ENCODE data around the gene ZNF598.

ZNF598 gene

DNA sequence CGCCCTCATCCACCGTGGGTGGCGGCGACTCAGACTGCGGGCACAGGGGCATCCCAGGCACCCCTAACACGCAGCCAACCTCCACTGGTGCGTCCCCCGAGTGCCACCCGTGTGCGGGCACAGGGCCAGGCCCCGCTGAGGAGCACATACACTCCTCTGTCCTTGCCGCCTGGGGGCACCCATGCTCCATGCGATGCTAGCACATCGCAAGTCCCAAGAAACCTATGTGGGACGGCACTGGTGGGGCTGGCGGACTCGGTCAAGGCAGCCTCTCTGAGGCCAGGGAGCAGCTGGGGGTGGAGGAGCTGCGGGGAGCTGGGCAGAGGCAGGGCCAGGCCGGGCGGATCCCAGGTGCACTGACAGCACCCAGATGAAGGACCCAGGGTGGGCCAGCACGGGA lies 4.0 kb downstream of the ZNF598 start:
- DNase-seq, result no peak

- no peak for DNase-seq
Measured at GRCh38 chr16:2004795-2005517, 4.7 kb downstream of the ZNF598 start.

- peak; percentile 51 for DNase-seq
Measured at GRCh38 chr16:2003827-2004641, 5.6 kb downstream of the ZNF598 start.

- DNase-seq, result no peak
Measured at GRCh38 chr16:2003231-2003826, 6.3 kb downstream of the ZNF598 start.

DNA sequence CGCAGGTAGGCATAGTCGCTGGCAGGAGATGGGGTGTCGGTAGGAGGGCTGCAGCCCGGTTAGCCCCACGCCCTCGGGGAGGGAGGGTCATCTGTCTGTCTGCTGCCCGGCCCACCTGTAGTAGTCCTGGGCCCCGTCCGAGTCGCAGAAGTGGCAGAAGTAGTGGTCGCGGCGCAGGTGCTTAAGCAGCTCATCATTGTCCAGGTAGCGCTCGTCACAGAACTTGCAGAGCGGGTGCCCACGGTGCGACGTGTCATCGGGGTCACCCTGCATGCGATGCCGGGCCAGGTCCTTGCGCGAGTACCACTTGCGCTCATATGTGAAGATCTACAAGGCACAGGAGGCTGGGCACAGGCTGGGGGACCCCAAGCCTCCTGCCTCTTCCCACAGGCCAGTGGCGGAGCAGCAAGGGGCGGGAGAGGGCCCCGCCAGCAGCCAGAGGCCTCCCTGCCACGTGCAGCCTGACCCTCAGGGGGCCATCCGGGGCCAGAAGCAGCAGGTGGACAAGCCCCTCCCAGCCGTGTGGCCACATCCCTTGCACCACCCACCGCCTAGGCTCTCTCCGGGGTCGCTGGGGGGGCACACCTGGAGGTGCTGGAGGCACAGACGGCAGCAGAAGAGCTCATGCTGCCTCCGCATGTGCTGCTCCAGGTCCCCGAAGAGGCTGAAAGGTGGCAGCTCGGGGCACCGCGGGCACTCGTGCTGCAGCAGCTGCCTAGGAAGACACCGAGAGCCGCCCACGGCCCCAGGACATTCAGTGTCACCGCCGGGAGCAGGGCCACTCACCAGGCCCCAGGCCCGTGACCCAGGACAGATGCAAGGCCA lies 7.0 kb downstream of the ZNF598 start:
- no peak for DNase-seq

DNA sequence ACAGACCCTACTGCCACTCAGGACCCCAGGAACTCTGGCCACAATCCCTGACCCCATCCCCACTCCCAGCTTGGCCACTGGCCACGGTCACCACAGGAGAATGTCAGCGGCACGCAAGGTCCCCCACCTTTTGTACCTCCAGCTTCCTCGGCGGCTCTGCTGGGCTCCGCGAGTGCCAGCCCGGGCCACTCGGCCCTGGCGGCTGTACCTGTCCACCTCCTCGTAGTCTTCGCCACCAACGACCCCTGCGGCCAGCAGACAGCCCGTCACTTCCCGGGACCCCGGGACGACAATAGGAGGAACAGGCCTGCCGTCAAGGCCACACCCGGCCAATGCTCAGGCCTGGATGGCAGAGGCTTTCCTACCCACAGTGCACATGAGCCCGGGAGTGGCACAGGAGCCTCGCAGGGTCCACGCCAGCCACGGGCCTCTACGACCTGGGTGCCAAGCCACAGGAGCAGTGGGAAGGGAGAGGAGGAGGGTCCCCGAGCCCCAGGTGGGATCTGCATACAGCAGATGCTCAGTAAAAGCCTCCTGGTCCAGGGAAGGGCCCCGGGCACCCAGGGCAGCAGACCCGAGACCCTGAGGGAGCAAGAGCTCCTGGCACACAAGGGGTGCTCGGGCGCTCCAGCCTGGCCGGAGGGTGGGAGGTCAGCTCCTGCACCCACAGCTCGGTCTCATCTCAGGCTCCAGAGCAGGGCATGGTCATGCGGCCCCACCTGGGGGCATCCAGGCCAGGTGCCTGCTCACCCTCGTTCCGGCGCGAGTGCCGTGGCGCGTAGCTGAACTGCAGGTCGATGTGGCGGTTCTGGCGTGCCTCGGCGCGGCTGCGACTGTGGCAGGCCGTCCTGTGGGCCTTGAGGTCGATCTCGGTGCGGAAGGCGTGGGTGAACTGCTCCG lies 7.9 kb downstream of the ZNF598 start:
- no peak for DNase-seq

- DNase-seq, result no peak
Measured at GRCh38 chr16:2001035-2001434, 8.6 kb downstream of the ZNF598 start.

DNA sequence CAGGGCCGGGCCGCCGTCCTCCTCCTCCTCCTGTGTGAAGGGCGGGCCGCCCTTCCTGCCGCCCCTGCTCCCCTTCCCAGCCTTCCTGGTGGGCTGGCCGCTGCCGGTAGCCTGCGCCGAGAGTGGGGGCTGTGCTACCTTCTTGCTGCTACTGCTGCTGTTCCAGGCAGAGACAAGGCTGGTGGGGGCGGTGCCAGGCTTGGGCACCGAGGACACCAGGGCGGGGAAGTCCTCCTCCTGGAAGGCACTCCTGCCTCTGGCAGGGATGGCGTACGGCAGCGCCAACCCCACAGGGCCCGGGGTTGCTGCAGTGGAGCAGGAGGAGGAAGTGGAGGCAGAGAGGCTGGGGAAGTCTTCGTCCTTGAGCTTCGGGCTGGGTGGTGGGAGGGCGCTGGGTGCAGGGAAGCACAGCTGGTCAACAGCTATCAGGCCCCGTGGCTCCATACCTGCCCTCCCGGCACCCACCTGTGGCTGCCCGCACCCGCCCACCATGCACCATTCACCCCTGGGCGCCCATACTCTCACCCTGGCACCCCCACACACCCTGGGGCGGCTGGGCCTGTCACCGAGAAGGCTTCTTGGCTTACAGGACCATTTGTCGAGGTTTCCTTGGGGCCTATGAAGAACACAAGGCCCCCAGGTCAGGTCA lies 9.6 kb downstream of the ZNF598 start:
- no peak for DNase-seq

GRCh38 chr16:1998852-1999801 lies 10.5 kb downstream of the ZNF598 start:
- no peak for DNase-seq

DNA sequence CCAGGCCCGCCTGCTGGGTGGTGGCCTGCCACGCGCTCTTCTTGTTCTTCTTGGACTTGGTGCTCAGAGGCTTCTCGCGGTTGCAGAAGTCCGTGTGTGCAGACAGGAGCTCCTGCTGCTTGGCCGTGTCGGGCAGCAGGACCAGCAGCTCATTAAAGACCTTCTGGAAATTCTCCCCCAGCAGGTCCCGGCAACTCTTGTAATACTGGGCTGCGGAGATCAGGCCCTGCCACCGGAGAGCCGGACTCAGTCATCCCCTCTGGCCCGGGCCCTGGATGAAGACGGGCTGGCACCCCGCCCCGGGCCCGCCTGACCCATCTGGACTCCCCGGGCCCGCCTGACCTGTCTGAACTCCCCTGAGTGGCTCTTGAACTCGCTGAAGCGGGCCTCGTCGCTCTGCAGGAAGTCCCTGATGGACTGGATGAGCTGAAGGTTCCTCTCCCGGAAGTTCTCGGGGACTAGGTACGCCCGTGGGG lies 11.2 kb downstream of the ZNF598 start:
- DNase-seq, result no peak

DNA sequence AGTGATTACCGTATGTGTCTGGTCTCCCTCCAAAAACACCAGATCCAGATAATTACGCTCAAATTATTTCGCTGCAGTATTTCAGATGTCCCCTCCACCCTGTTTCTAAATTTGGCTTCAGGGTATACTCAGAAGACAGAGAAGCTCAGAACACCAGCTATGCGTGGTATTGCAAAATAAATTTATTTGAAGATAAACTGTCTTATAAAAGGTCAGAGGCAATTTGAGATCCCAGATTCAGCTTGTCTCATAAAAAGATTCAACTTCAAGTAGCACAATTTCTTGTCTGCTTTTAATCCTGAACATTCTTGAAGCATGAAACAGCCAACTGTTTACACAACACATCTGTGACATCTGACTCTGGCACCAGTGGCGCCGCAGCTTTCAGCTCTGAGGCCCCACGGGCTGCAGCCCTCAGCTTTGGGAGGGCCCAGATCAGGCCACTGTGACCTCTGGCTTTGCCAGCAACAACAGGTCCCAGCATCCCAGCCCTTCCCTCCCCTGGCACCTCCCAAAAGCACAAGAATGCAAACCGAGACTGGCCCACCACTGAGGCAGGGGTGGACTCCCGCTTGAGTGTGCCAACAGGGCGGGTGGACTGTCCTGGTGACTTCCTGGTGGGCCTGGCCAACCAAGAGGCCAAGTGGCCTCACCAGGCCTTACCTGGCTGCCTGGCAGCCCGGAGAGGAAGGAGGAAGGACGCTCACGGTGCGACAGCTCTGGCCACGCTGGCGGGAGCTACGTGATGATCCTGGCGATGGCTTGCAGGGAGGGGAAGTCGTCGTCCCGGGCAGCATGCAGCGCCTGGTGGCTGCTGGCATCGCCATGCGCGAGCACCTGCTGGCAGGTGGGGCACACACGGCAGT lies 11.9 kb downstream of the ZNF598 start:
- DNase-seq, result no peak

DNA sequence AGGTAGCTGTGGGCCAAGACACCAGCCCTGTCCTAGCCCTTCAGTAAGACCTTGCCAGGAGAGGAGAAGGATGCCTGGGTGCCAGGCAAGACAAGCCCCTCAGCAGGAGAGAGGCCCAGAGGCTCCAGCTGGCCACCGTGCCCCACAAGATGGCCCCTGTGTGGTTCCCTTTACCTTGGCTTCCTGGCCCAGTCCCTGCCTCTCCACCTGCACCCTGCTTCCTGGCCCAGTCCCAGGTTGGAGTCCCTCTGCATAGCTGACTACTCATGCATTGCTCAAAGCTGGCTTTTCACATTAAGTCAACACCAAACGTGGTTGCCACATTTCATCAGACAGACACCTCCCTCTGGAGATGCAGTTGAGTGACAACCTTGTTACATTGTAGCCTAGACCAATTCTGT lies 15.9 kb downstream of the ZNF598 start:
- DNase-seq, result peak; percentile 34

- no peak for DNase-seq
Measured at GRCh38 chr16:1992704-1993317, 16.8 kb downstream of the ZNF598 start.

- peak; percentile 70 for DNase-seq
Measured at GRCh38 chr16:1991948-1992703, 17.5 kb downstream of the ZNF598 start.

- DNase-seq, result no peak
Measured at GRCh38 chr16:1991588-1991947, 18.1 kb downstream of the ZNF598 start.

GRCh38 chr16:1991135-1991551 lies 18.5 kb downstream of the ZNF598 start:
- no peak for DNase-seq

- DNase-seq, result no peak
Measured at GRCh38 chr16:1990351-1991134, 19.1 kb downstream of the ZNF598 start.

Data from NCI-H226 (cell line).